ENCODE results near the gene SPAG6. TPM values are rescaled to one million over a fixed set of nuclear protein-coding genes. Genes with fewer than 3 reads are reported as not detected.

SPAG6 gene
- total RNA-seq, 1 donor from 2014 or later = not detected

DNA sequence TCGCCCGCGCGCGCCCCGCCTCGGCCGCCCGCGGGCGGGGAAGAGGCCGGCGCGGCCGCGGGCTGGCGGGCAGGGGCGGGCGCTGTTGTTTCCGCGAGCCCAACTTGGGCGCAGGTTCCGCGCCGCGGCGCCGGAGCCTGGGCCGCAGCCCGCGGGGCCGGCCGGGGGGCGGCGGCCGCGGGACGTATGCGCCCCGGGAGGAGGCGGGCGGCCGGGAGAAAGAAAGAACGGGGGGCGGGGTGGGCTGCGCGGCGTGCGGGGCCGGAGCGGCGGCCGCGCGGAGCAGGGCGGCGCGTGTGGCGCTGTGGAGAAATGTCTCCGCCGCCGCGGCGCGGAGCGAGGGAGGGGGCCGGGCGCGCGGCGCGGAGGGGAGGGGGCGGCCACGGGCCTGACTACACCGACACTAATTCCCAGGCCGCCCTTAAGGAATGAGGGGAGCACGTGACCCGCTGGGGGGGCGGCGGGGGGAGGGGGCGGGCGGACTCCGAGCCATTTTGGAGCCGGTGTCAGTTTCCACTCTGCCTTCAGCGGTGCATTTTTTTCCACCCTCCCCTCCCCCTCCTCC, 24.6 kb upstream of the SPAG6 start, which contains the start of gene BMI1:
Gene BMI1 (plus strand): TSS at position 509 of the 565 bp plus-strand sequence. CDS start 5,351 bp downstream, outside the sequence.
- peak; percentile 78 for ATAC-seq
- intact Hi-C loops (cut with micrococcal nuclease) = loop anchor here (10.0 kb wide), 1 partner anchor 394 kb away; the partner anchor contains the start of gene PIP4K2A
- DNase-seq = peak; percentile 85

DNA sequence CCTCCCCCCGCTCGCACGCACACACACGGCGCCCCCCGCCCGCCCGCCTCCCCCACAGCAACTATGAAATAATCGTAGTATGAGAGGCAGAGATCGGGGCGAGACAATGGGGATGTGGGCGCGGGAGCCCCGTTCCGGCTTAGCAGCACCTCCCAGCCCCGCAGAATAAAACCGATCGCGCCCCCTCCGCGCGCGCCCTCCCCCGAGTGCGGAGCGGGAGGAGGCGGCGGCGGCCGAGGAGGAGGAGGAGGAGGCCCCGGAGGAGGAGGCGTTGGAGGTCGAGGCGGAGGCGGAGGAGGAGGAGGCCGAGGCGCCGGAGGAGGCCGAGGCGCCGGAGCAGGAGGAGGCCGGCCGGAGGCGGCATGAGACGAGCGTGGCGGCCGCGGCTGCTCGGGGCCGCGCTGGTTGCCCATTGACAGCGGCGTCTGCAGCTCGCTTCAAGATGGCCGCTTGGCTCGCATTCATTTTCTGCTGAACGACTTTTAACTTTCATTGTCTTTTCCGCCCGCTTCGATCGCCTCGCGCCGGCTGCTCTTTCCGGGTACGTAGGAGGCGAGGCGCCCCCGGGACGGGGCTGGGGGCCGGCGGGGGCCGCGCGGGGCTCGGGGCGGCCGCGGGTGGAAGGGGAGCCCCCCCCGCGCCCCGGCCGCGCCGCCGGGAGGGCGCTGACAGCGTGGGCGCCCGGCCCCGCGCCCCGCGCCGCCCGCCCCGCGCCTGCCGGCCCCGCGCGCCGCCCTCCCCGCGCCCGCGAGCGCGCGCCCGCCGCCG, 24.0 kb upstream of the SPAG6 start:
- intact Hi-C loops (cut with micrococcal nuclease) = loop anchor here (10.0 kb wide), 1 partner anchor 393 kb away; the partner anchor contains the start of gene PIP4K2A
- DNase-seq = peak; percentile 81
- ATAC-seq = peak; percentile 58

DNA sequence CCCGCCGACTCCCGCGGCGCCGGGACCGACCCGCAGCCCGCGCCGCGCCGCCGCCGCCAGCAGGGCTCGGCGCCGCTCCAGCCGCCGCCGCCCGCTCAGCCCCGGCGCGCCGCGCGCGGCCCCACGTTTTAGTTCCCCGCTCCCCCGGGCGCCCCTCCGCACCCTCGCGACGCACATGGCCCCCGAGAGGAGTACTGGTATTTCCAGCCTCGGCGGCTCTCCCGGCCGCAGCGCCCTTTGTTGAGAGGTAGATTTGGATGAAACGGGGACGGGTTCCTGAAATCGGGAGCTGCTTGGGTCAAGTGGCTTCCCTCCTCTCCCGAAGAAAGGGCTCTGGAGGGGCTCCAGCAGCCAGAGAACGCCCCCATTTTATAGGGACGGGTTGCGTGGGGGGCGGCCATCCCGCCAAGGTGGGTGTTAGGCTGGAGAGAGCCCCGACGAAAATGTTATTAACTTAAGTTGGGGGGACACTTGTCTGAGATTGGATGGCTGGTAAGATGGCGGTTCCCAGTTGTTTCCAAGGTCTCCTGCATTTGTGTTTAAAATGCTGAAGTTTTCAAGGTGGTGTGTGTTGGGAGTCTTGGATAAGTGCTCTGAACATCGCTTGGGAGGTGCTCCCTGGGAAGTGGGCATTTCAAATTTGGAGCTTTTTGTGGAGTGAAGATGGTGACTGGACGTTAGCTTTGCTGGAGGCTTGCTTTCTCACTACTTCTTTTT, 23.2 kb upstream of the SPAG6 start:
- intact Hi-C loops (cut with micrococcal nuclease) = loop anchor here (10.0 kb wide), 1 partner anchor 393 kb away; the partner anchor contains the start of gene PIP4K2A
- DNase-seq = peak; percentile 53

DNA sequence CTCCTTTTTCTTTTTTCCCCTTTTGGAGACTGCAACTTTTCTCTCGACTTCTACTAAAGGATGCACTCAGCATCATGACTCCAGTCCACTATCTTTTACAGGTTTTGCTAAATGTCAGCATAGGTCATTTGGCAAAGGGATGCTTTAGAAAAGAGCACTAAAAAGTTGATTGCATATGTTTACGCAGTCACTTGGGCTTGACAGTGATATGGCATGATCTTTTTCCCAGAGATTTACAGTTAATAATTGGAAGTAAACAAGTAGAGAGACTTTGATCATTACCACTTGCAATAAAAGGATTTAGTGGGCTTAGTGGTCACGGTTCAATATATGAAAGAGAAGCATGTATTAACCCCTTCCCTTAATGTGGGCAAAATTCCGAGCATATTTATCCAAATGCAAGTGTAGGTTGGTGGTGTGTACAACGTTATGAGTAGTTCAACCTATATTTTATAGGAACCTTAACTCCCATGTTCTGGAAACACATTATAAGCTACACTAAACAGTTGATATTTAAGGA, 22.6 kb upstream of the SPAG6 start:
- intact Hi-C loops (cut with micrococcal nuclease) = loop anchor here (10.0 kb wide), 1 partner anchor 392 kb away; the partner anchor contains the start of gene PIP4K2A
- DNase-seq = no peak
- ATAC-seq = no peak

More for the DNA sequence above, 23.2 kb upstream of the SPAG6 start:
- ATAC-seq = no peak

DNA sequence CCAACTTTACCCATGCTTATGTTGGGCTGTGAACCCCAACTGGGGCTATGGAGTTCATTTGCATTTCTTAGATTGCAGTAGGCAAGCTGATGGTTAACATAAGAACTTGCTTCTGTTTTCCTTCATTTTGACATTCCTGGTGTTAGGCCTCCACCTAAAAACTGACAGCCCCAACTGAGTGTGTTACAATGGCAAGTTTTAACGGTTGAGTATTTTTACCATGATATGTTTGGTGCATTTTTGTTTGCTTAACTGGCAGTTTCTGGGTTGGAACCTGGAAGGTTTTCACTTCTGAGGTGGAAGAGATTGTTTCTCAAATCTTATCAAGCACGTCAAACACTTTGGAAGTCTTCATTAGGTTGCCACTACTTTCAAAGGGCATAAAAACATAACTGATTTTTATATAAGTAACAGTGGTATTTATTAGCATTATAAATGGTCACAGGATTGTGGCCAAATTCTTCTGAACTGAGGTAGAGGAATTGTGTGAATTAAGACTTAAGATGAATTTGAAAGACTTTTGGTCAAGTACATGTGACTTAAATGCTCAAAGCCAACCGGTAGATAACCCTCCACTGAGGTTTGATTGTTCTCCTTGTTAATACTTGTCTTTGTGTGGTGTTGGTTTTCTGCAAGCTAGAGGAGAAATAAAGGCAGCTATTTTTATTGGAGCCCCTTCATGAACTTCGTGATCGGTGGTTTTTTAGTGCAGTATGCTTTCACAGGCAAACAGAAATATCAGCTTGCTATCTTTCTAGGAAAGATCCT, 21.6 kb upstream of the SPAG6 start:
- ATAC-seq (no peak), DNase-seq (no peak)
- intact Hi-C loops (cut with micrococcal nuclease) = loop anchor here (10.0 kb wide), 1 partner anchor 391 kb away; the partner anchor contains the start of gene PIP4K2A

DNA sequence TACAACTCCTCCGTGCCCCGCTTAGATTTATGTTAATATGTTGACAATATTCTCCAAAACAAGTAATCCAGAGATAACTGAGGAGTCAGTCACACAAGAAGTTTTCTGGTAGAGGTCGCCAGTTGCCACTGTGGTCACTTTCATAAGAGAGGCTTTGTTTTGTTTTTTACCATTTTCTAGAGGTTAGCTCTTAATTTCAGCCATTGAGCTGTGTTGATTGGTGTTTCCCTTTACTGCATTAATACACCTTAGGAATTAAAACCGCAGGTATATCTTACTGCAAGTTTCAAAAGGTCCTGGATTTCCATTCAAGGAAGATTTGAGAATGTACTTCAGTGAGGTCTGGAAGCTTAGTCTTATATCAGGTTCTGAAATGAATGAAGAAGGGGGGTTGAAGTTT, 20.9 kb upstream of the SPAG6 start:
- ATAC-seq (no peak), DNase-seq (no peak)
- intact Hi-C loops (cut with micrococcal nuclease) = loop anchor here (10.0 kb wide), 1 partner anchor 390 kb away; the partner anchor contains the start of gene PIP4K2A

DNA sequence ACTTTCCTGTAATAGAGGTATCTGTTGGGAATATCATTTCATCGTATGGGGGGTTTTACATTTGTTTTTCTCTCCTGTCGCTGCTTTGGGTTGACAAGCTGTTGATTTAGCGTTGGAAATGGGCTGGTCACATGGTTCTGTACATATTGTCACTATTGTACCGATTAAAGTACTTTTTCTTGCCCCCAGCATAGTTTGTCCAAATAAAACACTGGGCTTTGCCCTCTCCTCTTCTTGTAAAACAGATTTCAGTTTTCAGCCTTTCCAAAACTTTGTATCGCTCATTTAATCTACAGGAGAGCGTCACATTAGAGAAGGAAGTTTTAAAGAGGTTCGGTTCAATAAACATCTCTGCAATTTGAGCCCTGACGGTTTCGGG, 20.4 kb upstream of the SPAG6 start:
- DNase-seq (no peak), ATAC-seq (no peak)
- intact Hi-C loops (cut with micrococcal nuclease) = loop anchor here (10.0 kb wide), 1 partner anchor 390 kb away; the partner anchor contains the start of gene PIP4K2A

DNA sequence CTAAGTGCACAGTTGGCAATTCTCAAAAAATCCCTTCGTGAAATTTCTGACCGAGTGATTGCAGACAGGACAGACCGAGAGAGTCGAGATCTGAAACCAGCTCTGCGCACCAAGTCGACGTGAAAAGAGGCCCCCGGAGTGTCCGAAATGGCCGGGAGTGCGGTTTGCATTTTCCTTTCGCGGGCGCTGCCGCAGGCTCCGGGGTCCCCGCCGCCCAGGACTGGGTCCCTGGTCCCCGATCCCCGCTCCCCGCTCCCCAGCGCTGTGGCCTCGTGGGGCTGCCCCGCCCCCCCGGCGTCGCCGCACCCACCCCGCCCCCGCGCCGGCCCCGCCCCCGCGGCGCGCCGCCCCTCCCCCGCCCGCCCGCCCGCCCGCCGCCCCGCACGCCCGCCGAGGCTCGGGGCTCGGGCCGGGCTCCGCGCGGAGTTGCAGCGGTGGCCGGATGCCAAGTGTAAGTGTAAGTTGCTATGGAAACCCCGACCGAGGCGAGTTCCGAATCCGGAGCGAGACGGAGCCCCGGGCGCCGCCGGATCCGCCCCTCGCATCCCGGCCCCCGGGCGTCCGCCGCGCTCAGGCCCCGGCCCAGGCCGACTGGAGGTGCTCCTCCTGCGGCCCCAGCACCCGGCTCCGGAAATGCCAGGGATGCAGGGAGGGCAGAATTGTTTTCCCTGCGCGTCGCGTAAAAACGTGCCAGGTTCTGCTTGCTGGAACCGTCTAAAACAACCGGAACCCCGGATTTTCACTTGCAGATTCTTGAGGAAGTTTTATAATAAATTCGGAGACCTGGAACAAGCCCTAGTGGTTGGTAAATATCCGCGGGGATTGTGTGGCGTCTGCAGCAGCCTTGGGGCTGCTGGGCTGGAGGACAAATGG, 19.8 kb upstream of the SPAG6 start:
- intact Hi-C loops (cut with micrococcal nuclease) = loop anchor here (10.0 kb wide), 1 partner anchor 389 kb away; the partner anchor contains the start of gene PIP4K2A
- ATAC-seq (peak; percentile 46), DNase-seq (peak; percentile 83)

DNA sequence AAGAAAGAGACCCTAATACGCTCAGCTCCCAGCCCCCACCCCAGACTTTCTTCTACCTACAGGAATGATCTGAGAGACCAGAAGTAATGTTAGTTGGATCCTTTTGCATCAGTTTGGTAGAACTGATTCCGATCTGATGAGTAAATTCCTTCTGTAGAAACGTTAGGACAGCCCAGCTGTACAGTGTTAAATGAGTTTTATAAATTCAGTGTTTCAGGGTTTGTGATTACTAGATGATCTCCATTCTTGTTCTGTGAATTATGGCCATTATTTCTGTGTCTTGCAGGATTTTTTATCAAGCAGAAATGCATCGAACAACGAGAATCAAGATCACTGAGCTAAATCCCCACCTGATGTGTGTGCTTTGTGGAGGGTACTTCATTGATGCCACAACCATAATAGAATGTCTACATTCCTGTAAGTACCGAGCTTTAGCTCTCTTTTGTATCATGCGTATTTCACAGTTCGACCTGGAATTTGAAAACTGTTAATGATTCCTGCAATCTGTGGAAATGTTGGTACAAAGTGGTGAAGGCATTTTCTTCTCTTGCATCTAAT, 19.1 kb upstream of the SPAG6 start:
- DNase-seq (no peak), ATAC-seq (no peak)
- intact Hi-C loops (cut with micrococcal nuclease) = loop anchor here (10.0 kb wide), 1 partner anchor 389 kb away; the partner anchor contains the start of gene PIP4K2A

DNA sequence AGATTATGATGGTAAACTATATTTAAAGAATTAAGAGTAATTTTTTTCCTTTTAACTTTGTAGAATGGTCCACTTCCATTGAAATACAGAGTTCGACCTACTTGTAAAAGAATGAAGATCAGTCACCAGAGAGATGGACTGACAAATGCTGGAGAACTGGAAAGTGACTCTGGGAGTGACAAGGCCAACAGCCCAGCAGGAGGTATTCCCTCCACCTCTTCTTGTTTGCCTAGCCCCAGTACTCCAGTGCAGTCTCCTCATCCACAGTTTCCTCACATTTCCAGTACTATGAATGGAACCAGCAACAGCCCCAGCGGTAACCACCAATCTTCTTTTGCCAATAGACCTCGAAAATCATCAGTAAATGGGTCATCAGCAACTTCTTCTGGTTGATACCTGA, 16.1 kb upstream of the SPAG6 start:
- intact Hi-C loops (cut with micrococcal nuclease) = loop anchor here (10.0 kb wide), 1 partner anchor 386 kb away; the partner anchor contains the start of gene PIP4K2A
- no peak for DNase-seq
- ATAC-seq = no peak

DNA sequence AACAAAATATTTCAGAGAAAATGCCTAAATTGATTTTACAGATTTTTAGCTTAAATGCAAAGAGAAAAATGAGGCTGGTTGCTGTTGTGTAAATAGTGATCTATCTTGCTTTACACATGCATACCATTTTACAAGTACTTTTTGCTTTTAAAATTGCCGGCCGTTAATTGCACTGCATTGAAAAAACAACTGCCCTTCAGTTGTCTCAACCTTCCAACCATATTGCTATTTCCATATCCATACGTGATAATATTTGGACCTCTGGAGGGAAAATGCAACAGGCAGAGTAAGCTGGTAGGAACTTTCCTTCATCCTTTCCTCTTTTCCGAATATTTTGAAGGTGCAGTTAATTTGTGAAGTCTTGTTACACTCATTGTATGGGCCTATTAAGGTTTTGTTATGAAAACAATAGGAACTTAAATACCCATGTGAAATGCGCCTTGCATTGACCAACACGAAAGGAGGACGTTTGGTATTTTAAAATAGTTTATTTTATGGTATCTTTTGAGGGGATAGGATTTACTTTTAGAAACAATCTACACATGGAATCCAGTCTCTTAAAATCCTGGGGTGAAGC, 13.1 kb upstream of the SPAG6 start:
- intact Hi-C loops (cut with micrococcal nuclease) = no loop called here
- no peak for ATAC-seq
- no peak for DNase-seq

DNA sequence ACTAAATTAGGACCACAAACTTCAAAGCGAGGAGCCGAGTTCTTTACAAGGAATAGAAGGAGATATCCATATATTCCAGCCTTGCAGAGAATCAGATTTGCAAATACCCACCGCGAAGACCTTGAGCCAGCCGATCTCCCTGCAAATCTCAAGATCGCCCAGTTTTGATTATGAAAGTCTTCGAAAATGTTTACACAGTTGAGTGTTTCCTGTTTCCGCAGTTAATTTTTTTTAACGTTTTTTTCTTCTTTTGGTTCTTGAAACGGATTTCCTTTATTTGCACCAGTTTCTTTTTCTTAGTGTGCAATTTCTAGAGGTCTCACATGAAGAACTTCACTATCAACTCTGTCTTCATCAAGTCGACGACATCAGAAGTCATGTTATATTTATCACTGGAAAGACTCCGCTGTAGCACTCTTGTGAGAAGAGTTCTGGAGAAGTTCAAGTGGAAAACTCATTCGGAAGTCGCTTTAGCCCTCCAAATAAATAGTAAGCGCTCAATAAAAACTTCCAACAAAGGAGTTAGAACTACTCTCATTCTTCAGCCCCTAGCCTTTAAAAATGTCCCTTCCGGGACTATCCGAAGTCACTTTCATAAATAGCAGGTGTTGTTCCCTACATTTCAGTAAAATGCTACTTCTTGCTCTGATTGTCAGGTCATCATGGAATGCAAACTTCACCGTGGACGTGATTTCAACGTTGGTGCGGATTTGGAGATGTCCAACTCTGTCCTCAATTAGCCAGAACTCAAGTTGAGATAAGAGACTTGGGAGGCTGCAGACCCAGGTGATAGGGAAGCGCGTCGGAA, 11.9 kb upstream of the SPAG6 start:
- intact Hi-C loops (cut with micrococcal nuclease) = no loop called here
- ATAC-seq (no peak), DNase-seq (no peak)

DNA sequence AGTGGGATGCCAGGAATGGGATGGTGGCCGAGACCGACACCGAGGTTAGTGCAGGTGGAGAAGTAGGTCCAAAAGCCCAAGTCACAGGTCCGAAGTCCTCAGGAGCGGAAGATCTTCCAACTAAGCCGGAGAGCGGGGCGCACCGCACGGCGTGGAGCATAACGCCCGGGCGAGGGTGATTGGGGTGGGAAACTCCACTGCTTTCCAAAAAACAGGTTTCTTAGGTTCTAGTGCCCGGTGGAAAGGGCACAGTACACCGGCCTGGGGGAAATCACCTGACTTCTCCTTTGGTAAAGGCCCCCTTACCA, 11.4 kb upstream of the SPAG6 start:
- no peak for ATAC-seq
- DNase-seq = no peak
- intact Hi-C loops (cut with micrococcal nuclease) = no loop called here

DNA sequence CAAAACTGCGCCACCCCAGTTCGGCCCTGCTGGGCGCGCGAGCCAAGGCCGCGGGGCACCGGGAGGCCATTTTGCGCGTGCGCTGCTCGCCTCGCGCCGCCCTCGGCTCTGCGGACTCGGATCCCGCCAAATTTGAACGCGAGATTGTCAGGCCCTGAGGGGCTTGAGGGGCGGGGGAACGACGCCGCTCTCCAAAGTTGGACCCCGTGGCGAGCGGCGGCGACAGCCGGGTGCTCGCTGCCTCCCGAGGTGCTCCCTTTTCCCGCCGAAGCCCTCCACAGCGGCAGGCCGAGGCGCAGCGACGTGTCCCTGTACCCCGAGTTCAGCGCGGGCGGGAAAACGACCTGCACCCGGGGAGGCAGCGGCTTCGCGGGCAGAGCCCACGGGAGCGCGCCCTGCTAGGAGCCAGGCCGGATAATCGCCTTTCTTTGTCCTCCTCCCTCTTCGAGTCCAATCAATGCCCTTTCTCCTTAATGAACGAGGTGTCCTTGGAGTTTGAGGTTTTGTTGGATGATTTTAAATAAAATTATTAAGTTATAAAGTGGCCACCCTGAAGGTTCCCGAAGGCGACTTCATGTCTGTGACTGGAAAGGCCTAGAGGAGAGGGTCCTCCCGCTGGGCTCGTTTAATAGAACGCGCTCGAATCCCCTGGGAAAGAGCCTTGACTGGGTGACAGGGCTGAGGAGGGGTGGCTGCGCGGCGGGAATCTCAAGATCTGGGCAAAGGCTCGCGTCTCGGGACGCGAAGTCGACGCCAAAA, 10.7 kb upstream of the SPAG6 start:
- intact Hi-C loops (cut with micrococcal nuclease) = no loop called here
- peak; percentile 39 for DNase-seq
- ATAC-seq = peak; percentile 42

DNA sequence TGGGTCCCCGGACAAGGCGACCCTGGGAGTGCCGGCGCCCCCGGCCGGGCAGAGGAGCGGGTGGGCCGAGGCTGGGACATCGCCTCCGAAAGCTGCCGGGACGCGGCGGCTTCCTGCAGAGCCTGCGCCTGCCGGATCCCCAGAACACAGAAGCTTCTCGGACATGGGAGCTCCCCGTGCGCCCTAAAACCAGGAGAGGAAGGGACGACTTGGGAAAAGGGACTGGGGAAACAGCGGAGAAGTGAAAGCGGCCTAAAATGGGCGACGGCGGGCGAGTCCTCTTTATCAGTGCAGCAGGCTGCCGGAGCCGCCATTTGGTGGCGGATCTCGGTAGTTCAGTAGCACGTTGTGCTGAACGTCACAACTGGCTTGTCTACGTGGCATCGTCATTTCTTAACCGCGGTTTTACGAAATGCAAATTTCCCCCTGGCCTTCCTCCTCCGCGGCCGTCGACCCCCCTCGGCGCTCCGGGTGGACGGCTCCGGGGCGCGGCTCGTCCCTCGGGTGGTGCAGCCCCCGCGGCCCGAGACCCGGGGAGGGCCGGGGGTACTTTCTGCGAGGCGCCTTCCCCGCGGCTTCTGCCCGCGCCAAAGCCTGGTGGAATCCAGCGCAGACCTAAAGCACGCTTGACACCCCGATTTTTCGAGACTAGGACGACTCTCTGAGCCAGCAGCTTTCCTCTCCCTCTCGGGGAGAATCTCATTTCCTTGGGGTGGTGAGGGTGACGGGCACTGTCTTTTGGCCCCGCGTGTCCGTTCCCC, 9.9 kb upstream of the SPAG6 start:
- DNase-seq (peak; percentile 65), ATAC-seq (peak; percentile 65)
- intact Hi-C loops (cut with micrococcal nuclease) = no loop called here

All from left ventricle myocardium superior (tissue), 1 donor.